IMR-90 (cell line): Measurements from ENCODE around the gene WDR81. TPM values are rescaled to one million over a fixed set of nuclear protein-coding genes. Genes with fewer than 3 reads are reported as not detected.

Source experiments
- ATAC-seq: fragments of 200-7000 bp; cut with Tn5 transposase; 2 replicates; pipeline ENCODE4 v1.9.1; 2020; ENCODE audit warnings: low read depth, mild to moderate bottlenecking, moderate library complexity
- BruUV-seq: library from RNA; stranded (reverse); fragments of 400-500 nt; replicated peaks from 2 replicates; lab custom pipeline; 2021; lab: Mats Ljungman, UMichigan
- CTCF ChIA-PET: fragments of 300-600 bp; formaldehyde crosslinking; extraction: SDS; loops from one replicate; lab custom pipeline; 2021; ENCODE audit warnings: antibody characterized with exemption; lab: Yijun Ruan, JAX
- POLR2A ChIA-PET: fragments of 300-600 bp; sonication (Branson Sonifier 250); formaldehyde crosslinking; loops from one replicate; lab custom pipeline; 2022; ENCODE audit warnings: antibody characterized with exemption; ENCODE audit not compliant: unreplicated experiment; lab: Charles Lee
- DNase-seq: peaks from one replicate; pipeline ENCODE4 v3.0.0; 2013
- H2AFZ ChIP-seq: replicated peaks from 2 replicates; pipeline ENCODE3; 2013; ENCODE audit warnings: low read length, mild to moderate bottlenecking; ENCODE audit not compliant: poor library complexity
- H2AK5ac ChIP-seq: 2 replicates; pipeline ENCODE4 v1.6.1; 2013; ENCODE audit warnings: low read depth, low read length, inconsistent platforms
- H2AK9ac ChIP-seq: replicated peaks from 2 replicates; pipeline ENCODE3; 2013; ENCODE audit warnings: mild to moderate bottlenecking, low read depth, low read length, moderate library complexity; ENCODE audit not compliant: poor library complexity
- H2BK120ac ChIP-seq: 2 replicates; pipeline ENCODE4 v1.6.1; 2013; ENCODE audit warnings: low read depth, low read length, inconsistent platforms
- H2BK15ac ChIP-seq: 3 replicates; pipeline ENCODE4 v1.6.1; 2013; ENCODE audit warnings: low read depth, low read length, inconsistent platforms
- H2BK20ac ChIP-seq: 2 replicates; pipeline ENCODE4 v1.6.1; 2013; ENCODE audit warnings: low read depth, mild to moderate bottlenecking, inconsistent platforms, low read length, moderate library complexity
- H2BK5ac ChIP-seq: 2 replicates; pipeline ENCODE4 v1.6.1; 2013; ENCODE audit warnings: mild to moderate bottlenecking, low read depth, low read length, inconsistent platforms; ENCODE audit not compliant: poor library complexity, severe bottlenecking
- H3K14ac ChIP-seq: replicated peaks from 2 replicates; pipeline ENCODE4 v1.6.1; 2013; ENCODE audit warnings: low read depth, low read length, inconsistent platforms
- H3K18ac ChIP-seq: 2 replicates; pipeline ENCODE4 v1.6.1; 2013; ENCODE audit warnings: low read depth, low read length, control low read depth
- H3K23ac ChIP-seq: 2 replicates; pipeline ENCODE4 v1.6.1; 2013; ENCODE audit warnings: low read depth, low read length, inconsistent platforms
- H3K27ac ChIP-seq: 2 replicates; pipeline ENCODE4 v1.5.1; 2013; ENCODE audit warnings: mild to moderate bottlenecking, control low read depth, low read length; ENCODE audit not compliant: insufficient read depth
- H3K27me3 ChIP-seq: 2 replicates; pipeline ENCODE4 v1.6.1; 2013; ENCODE audit warnings: low read length; ENCODE audit not compliant: control insufficient read depth, insufficient read depth
- H3K36me3 ChIP-seq: 2 replicates; pipeline ENCODE4 v1.6.1; 2013; ENCODE audit warnings: low read length, mixed read lengths; ENCODE audit not compliant: control insufficient read depth, insufficient read depth
- H3K4ac ChIP-seq: 2 replicates; pipeline ENCODE4 v1.6.1; 2013; ENCODE audit warnings: low read depth, low read length, inconsistent platforms
- H3K4me1 ChIP-seq: 2 replicates; pipeline ENCODE4 v1.6.1; 2013; ENCODE audit warnings: low read length, mixed read lengths; ENCODE audit not compliant: control insufficient read depth, insufficient read depth
- H3K4me2 ChIP-seq: 2 replicates; pipeline ENCODE4 v1.6.1; 2013; ENCODE audit warnings: low read depth, mild to moderate bottlenecking, control low read depth, low read length, moderate library complexity
- H3K4me3 ChIP-seq: 2 replicates; pipeline ENCODE4 v1.5.1; 2013; ENCODE audit warnings: low read depth, mild to moderate bottlenecking, control low read depth, low read length, moderate library complexity; ENCODE audit not compliant: insufficient read depth
- H3K56ac ChIP-seq: 2 replicates; pipeline ENCODE4 v1.6.1; 2013; ENCODE audit warnings: low read length, inconsistent platforms; ENCODE audit not compliant: insufficient read depth; ENCODE audit errors: extremely low read depth
- H3K79me1 ChIP-seq, 2 experiments: 2 replicates each; pipeline ENCODE4 v1.6.1; 2013; ENCODE audit warnings: low read length in 2 of 2, inconsistent platforms in 1 of 2, low read depth in 1 of 2
- H3K9ac ChIP-seq: 2 replicates; pipeline ENCODE4 v1.6.1; 2013; ENCODE audit warnings: low read depth, low read length, control low read depth
- H3K9me1 ChIP-seq: 2 replicates; pipeline ENCODE4 v1.6.1; 2013; ENCODE audit warnings: low read length, inconsistent platforms; ENCODE audit not compliant: insufficient read depth
- H3K9me3 ChIP-seq: 2 replicates; pipeline ENCODE4 v1.6.1; 2013; ENCODE audit warnings: low read length; ENCODE audit not compliant: control insufficient read depth, insufficient read depth
- H4K20me1 ChIP-seq: 2 replicates; pipeline ENCODE4 v1.6.1; 2013; ENCODE audit warnings: low read length, inconsistent platforms; ENCODE audit not compliant: insufficient read depth
- H4K5ac ChIP-seq: 2 replicates; pipeline ENCODE4 v1.6.1; 2013; ENCODE audit warnings: mild to moderate bottlenecking, low read depth, low read length, control low read depth
- H4K8ac ChIP-seq, 2 experiments: 2 replicates each; pipeline ENCODE4 v1.6.1; 2013; ENCODE audit warnings: low read depth in 2 of 2, low read length in 2 of 2, control low read depth in 1 of 2, inconsistent platforms in 1 of 2
- H4K91ac ChIP-seq: 2 replicates; pipeline ENCODE4 v1.6.1; 2013; ENCODE audit warnings: low read depth, low read length, inconsistent platforms; ENCODE audit not compliant: insufficient read depth
- CEBPB ChIP-seq: IDR thresholded peaks from 2 replicates; pipeline ENCODE4 v1.6.1; 2012; ENCODE audit warnings: low read depth, low read length, improper control_type of control experiment
- CHD1 ChIP-seq: IDR thresholded peaks from 2 replicates; pipeline ENCODE4 v1.6.1; 2012; ENCODE audit warnings: low read depth, low read length, improper control_type of control experiment
- ELK1 ChIP-seq: fragments of 150-350 bp; IDR thresholded peaks from 2 replicates; pipeline ENCODE4 v1.6.1; 2016; ENCODE audit warnings: low read depth, mild to moderate bottlenecking, low read length, moderate library complexity, borderline replicate concordance
- MAFK ChIP-seq: IDR thresholded peaks from 2 replicates; pipeline ENCODE4 v1.6.1; 2012; ENCODE audit warnings: low read depth, low read length, improper control_type of control experiment
- NFE2L2 ChIP-seq: fragments of 150-350 bp; IDR thresholded peaks from 2 replicates; pipeline ENCODE4 v1.6.1; 2016; ENCODE audit warnings: low read depth, mild to moderate bottlenecking, low read length
- POLR2A ChIP-seq: IDR thresholded peaks from 2 replicates; pipeline ENCODE4 v1.6.1; 2012; ENCODE audit warnings: mild to moderate bottlenecking, low read depth, low read length
- RCOR1 ChIP-seq: IDR thresholded peaks from 2 replicates; pipeline ENCODE4 v1.6.1; 2012; ENCODE audit warnings: mild to moderate bottlenecking, low read length, improper control_type of control experiment; ENCODE audit not compliant: insufficient replicate concordance
- USF2 ChIP-seq: fragments of 150-350 bp; IDR thresholded peaks from 2 replicates; pipeline ENCODE4 v1.6.1; 2017; ENCODE audit warnings: mild to moderate bottlenecking, antibody characterized with exemption, low read length, low read depth
- WGBS, 2 experiments: methylation state at CpG; one replicate each; pipeline versions ENCODE4 v1.1.5 to v1.1.7; 2013; ENCODE audit warnings: missing lambda C conversion rate in 2 of 2; ENCODE audit not compliant: insufficient read length in 1 of 2; ENCODE audit errors: extremely low coverage in 2 of 2; 5-methylcytosine and 5-hydroxymethylcytosine counted together
- dilution Hi-C: fragments of 300-500 bp; cut with HindIII; formaldehyde crosslinking; loops from one replicate; pipeline ENCODE4 v1.14.3; 2018; ENCODE audit warnings: low sequenced_read_pairs; ENCODE audit not compliant: unreplicated experiment
- in situ Hi-C: fragments of 300-500 bp; cut with MboI; formaldehyde crosslinking; loops from 3 replicates; pipeline ENCODE4 v1.14.3; 2019; ENCODE audit warnings: low sequenced_read_pairs, inconsistent platforms, mixed read lengths
- intact Hi-C: fragments of 100-400 bp; cut with micrococcal nuclease; formaldehyde crosslinking; loops from 2 replicates; pipeline ENCODE4 v1.10.0; 2022
- polyA plus RNA-seq, 3 experiments: library from polyadenylated mRNA; depleted of rRNA; stranded (reverse); fragments of >200 nt; gene quantifications; 2 replicates each; pipeline ENCODE4 v1.2.3, GENCODE V29; 2012; ENCODE audit warnings: low replicate concordance in 1 of 3
- total RNA-seq: library from RNA; depleted of rRNA; stranded (reverse); fragments of >200 nt; gene quantifications from 2 replicates; pipeline ENCODE4 v1.2.3, GENCODE V29; 2012

The WDR81 gene
- total and polyA plus RNA-seq, 2 of the 4 experiments (the other 2 are of a cell fraction): 3.0 to 8.4 TPM

DNA sequence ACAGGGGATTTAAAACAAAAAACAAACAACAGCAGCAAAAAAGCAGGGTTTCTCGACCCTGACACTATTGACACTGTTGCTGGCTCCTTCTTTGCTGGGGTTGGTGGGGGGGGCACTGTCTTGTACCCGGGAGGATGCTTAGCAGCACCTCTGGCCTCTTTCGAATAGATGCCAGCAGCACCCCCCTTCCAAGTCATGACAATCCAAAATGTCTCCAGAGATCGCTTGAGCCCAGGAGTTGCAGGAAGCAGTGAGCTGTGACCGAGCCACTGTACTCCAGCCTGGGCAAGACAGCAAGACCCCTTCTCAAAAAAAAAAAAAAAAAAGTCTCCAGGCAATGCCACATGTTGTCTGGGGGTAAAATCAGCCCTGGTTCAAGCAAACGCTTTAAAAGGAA, 57.7 kb downstream of the WDR81 start:
- Histone ChIP-seq H3K79me1 (peaks cover 2 to 32% of the 10 kb centered on the region in 2 experiments; a peak in 2 of 4 replicates), H2BK5ac (no peak overlapping the region), H4K8ac (no peak overlapping the region), H3K56ac (no peak overlapping the region), H2AK5ac (no peak overlapping the region), H3K27me3 (no peaks in the 10 kb centered on the region), H4K91ac (no peak overlapping the region), H3K4ac (no peak overlapping the region; the same call in 1 of the 2 replicates), H3K4me2 (no peak overlapping the region), H3K4me3 (no peak overlapping the region), H3K18ac (no peak overlapping the region), H4K20me1 (peaks cover 5% of the 10 kb centered on the region), H2AFZ (no peak overlapping the region), H4K5ac (no peak overlapping the region), H3K23ac (no peak overlapping the region), H3K14ac (no peak overlapping the region), H2BK15ac (no peak overlapping the region), H2AK9ac (no peak overlapping the region), H3K9me3 (no peaks in the 10 kb centered on the region), H2BK20ac (no peak overlapping the region), H3K9ac (no peak overlapping the region), H3K36me3 (peaks cover 13% of the 10 kb centered on the region), H3K27ac (no peak overlapping the region), H2BK120ac (no peak overlapping the region), H3K4me1 (peaks cover 23% of the 10 kb centered on the region), H3K9me1 (peaks cover 10% of the 10 kb centered on the region)
- dilution Hi-C loops: no loop called here
- ChIA-PET POLR2A (interaction anchor here (0.9 kb wide), 1 partner anchor 66 kb away, joined by 4 read pairs; no protein-coding TSS in a partner anchor), CTCF (interaction anchor here (0.6 to 5.5 kb wide), 2 partner anchors 61 to 152 kb away, joined by 3 to 31 read pairs; no protein-coding TSS in a partner anchor)
- TF ChIP-seq ELK1 (no peak), MAFK (no peak), POLR2A (no peak), CEBPB (no peak), USF2 (no peak), RCOR1 (no peak), NFE2L2 (no peak), CHD1 (no peak)
- DNase-seq (no peak), ATAC-seq (no peak)
- in situ Hi-C loops: loop anchor here (10.0 kb wide), 1 partner anchor 127 kb away; no protein-coding TSS in a partner anchor
- WGBS, 2 experiments: 20% methylated on average over 1 of the region's 6 CpGs; no CpG with 5 or more reads in 1 of the 2 experiments
- intact Hi-C loops: loop anchor here (10.0 kb wide), 1 partner anchor 207 kb away; no protein-coding TSS in a partner anchor
- no TSS peak for BruUV-seq
